A549 (cell line): ENCODE data around the gene INPP5F. TPM values are rescaled to one million over a fixed set of nuclear protein-coding genes. Genes with fewer than 3 reads are reported as not detected.

ENCODE experiments used
- ATAC-seq, 2 experiments: fragments of 200-7000 bp in 1 of 2; fragments of >200 bp in 1 of 2; cut with Nextera tagmentation in 1 of 2; cut with Tn5 transposase in 1 of 2; 3 replicates each; pipeline versions ENCODE4 v1.8.0 to v1.9.1; 2018 to 2020; ENCODE audit warnings: mild to moderate bottlenecking in 1 of 2, moderate library complexity in 1 of 2
- CTCF ChIA-PET: fragments of 300-600 bp; sonication (Branson Sonifier 250); formaldehyde crosslinking; extraction: SDS; loops from one replicate; lab custom pipeline; 2021; ENCODE audit warnings: antibody characterized with exemption, inconsistent platforms; lab: Yijun Ruan, JAX
- POLR2A ChIA-PET: fragments of 350-600 bp; formaldehyde crosslinking; extraction: SDS; loops from one replicate; lab custom pipeline; 2021; ENCODE audit warnings: antibody characterized with exemption, inconsistent platforms; lab: Yijun Ruan, JAX
- DNase-seq, 2 experiments: peaks; one replicate each; pipeline versions ENCODE4 v3.0.0 to v3.0.0-alpha.2; 2011 to 2016; ENCODE audit warnings: low read depth in 1 of 2, low spot score in 1 of 2
- FAIRE-seq: peaks from 2 replicates; lab custom pipeline; 2011; peaks lifted over from hg19 to GRCh38; lab: Jason Lieb, UNC
- H3K27ac ChIP-seq, 2 experiments: fragments of >200 bp; sonication (Bioruptor Twin); formaldehyde crosslinking; 3 replicates each; pipeline ENCODE4 v1.5.1; 2016 to 2017
- H3K4me1 ChIP-seq: fragments of >200 bp; sonication (Bioruptor Twin); formaldehyde crosslinking; 3 replicates; pipeline ENCODE4 v1.6.1; 2016
- H3K4me2 ChIP-seq: fragments of >200 bp; sonication (Bioruptor Twin); formaldehyde crosslinking; 3 replicates; pipeline ENCODE4 v1.6.1; 2016
- H3K4me3 ChIP-seq: fragments of >200 bp; sonication (Bioruptor Twin); formaldehyde crosslinking; 3 replicates; pipeline ENCODE4 v1.5.1; 2016
- H3K9me3 ChIP-seq: fragments of >200 bp; sonication (Bioruptor Twin); formaldehyde crosslinking; 3 replicates; pipeline ENCODE4 v1.6.1; 2016
- BHLHE40 ChIP-seq: IDR thresholded peaks from 2 replicates; pipeline ENCODE4 v1.6.1; 2012; ENCODE audit warnings: low read depth, low read length, inconsistent platforms
- CBX2 ChIP-seq: fragments of 200-600 bp; sonication (generic); IDR thresholded peaks from 2 replicates; pipeline ENCODE4 v1.6.1; 2016; ENCODE audit warnings: low read depth, mild to moderate bottlenecking, borderline replicate concordance
- CBX8 ChIP-seq: fragments of 200-600 bp; sonication (generic); IDR thresholded peaks from 2 replicates; pipeline ENCODE4 v1.6.1; 2016
- CHD4 ChIP-seq: fragments of 200-600 bp; sonication (generic); IDR thresholded peaks from 2 replicates; pipeline ENCODE4 v1.6.1; 2016; ENCODE audit warnings: antibody characterized with exemption, mild to moderate bottlenecking, borderline replicate concordance
- EHF ChIP-seq: fragments of 250-450 bp; sonication (Bioruptor Pico); IDR thresholded peaks from 2 replicates; pipeline ENCODE4 v1.5.0; 2020; ENCODE audit warnings: mild to moderate bottlenecking
- EP300 ChIP-seq, 2 experiments: fragments of >200 bp; sonication (Bioruptor Twin); formaldehyde crosslinking; IDR thresholded peaks; 2 replicates in 1 of 2; 3 replicates in 1 of 2; pipeline ENCODE4 v1.6.1; 2016 to 2017
- ESRRA ChIP-seq: fragments of 150-350 bp; IDR thresholded peaks from 2 replicates; pipeline ENCODE4 v1.6.1; 2014; ENCODE audit warnings: mild to moderate bottlenecking, low read length, borderline replicate concordance
- HOXA7 ChIP-seq: fragments of 250-450 bp; sonication (Bioruptor Pico); IDR thresholded peaks from 2 replicates; pipeline ENCODE4 v1.5.0; 2020; ENCODE audit warnings: mild to moderate bottlenecking, moderate library complexity
- KDM5A ChIP-seq: fragments of 200-600 bp; sonication (generic); IDR thresholded peaks from 2 replicates; pipeline ENCODE4 v1.6.1; 2016; ENCODE audit warnings: antibody characterized with exemption, mild to moderate bottlenecking
- MYC ChIP-seq: IDR thresholded peaks from 2 replicates; pipeline ENCODE4 v1.6.1; 2012; ENCODE audit warnings: mild to moderate bottlenecking, inconsistent platforms, low read length, improper control_type of control experiment, borderline replicate concordance
- NFE2L2 ChIP-seq: fragments of 150-350 bp; conservative IDR thresholded peaks from 2 replicates; pipeline ENCODE4 v1.6.1; 2014; ENCODE audit warnings: low read length
- RARB ChIP-seq: fragments of 250-450 bp; sonication (Bioruptor Pico); IDR thresholded peaks from 2 replicates; pipeline ENCODE4 v1.8.0; 2021; ENCODE audit warnings: mild to moderate bottlenecking, moderate library complexity
- RFX5 ChIP-seq: fragments of 450-650 bp; IDR thresholded peaks from 2 replicates; pipeline ENCODE4 v1.7.1; 2014; ENCODE audit warnings: antibody characterized with exemption, mild to moderate bottlenecking, moderate library complexity
- SMC3 ChIP-seq: fragments of >200 bp; sonication (Bioruptor Twin); formaldehyde crosslinking; IDR thresholded peaks from 3 replicates; pipeline ENCODE4 v1.6.1; 2018; ENCODE audit warnings: inconsistent platforms
- TP53 ChIP-seq: fragments of 250-450 bp; sonication (Bioruptor Pico); IDR thresholded peaks from 2 replicates; pipeline ENCODE4 v1.5.0; 2021; ENCODE audit warnings: mild to moderate bottlenecking, moderate library complexity
- WGBS: methylation state at CpG from one replicate; pipeline ENCODE4 v1.1.6; 2017; ENCODE audit errors: missing lambda C conversion rate; 5-methylcytosine and 5-hydroxymethylcytosine counted together
- polyA plus RNA-seq, 4 experiments: library from polyadenylated mRNA; depleted of rRNA in 3 of 4; stranded (reverse); fragments of >200 nt; fragmentation: RNase III in 1 of 4; extraction: RNeasy Plus Mini Kit Qiagen cat#74134 plus additional on column Dnase treatment in 1 of 4; gene quantifications; 2 replicates in 3 of 4; 3 replicates in 1 of 4; pipeline ENCODE4 v1.2.3, GENCODE V29; 2011 to 2017
- TF ChIP-seq, protein P1 (sequence below): fragments of 250-450 bp; sonication (Bioruptor Pico); IDR thresholded peaks from 2 replicates; pipeline ENCODE4 v1.5.0; 2020; ENCODE audit warnings: low read depth, mild to moderate bottlenecking, moderate library complexity
- TF ChIP-seq, protein P2 (sequence below): IDR thresholded peaks from 2 replicates; pipeline ENCODE4 v1.6.1; 2012
- TF ChIP-seq, protein P3 (sequence below): fragments of 250-450 bp; sonication (Bioruptor Pico); IDR thresholded peaks from 2 replicates; pipeline ENCODE4 v1.5.0; 2021; ENCODE audit warnings: mild to moderate bottlenecking, moderate library complexity, borderline replicate concordance

Gene INPP5F
- polyA plus RNA-seq, 2 of the 4 experiments (the other 2 are of a cell fraction): 5.6 to 7.7 TPM

DNA sequence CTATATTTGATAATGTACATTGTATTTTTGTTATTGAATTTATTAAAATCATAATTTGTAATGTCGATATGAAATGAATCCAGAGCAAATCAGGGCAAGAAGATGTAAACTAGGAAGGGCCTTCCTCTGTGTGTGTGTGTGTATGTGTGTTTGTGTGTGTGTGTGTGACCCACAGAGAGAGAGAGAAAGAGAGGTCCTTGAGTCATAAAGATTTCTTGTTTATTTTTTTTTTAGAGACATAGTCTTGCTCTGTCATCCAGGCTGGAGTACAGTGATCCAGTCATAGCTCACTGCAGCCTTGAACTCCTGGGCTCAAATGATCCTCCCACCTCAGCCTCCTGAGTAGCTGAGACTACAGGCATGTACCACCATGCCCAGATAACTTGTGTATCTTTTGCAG, 50.7 kb downstream of the INPP5F start (continued):
- no peak for TF ChIP-seq RFX5
- no peak for TF ChIP-seq BHLHE40
- TF ChIP-seq TP53 (CRISPR knock-in tag): no peak

DNA sequence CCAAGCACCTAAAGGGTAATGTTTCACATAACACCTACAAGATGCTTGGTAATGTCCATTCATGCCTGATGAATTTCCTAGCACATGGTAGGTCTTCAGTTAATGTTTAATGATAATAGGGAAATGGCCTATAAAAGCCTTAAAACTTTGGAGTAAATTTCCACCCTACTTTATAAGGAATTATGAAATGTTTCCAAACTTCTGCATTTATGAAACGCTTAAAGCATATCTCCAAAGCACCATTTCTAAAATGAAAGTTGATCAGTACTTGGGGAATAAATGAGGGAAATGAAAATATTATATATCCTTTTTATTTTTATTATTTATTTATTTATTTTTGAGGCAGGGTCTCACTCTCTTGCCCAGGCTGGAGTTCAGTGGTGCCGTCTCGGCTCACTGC, 51.8 kb downstream of the INPP5F start:
- ChIA-PET POLR2A (no interaction called here), CTCF (interaction anchor here (0.6 kb wide), 1 partner anchor 42 kb away, joined by 3 read pairs; no protein-coding TSS in a partner anchor)
- Histone ChIP-seq H3K4me2 (no peak overlapping the region), H3K4me1 (no peaks in the 10 kb centered on the region), H3K27ac (no peak overlapping the region)
- no peak for ATAC-seq
- no peak for FAIRE-seq
- no peak for DNase-seq
- TF ChIP-seq ESRRA (no peak), MYC (no peak)
- TF ChIP-seq, all 56 proteins: peak for 0
- WGBS: 96% methylated on average over 3 of the region's 3 CpGs
- no peak overlapping the region for H3K4me3 ChIP-seq
- no peaks in the 10 kb centered on the region for H3K9me3 ChIP-seq

DNA sequence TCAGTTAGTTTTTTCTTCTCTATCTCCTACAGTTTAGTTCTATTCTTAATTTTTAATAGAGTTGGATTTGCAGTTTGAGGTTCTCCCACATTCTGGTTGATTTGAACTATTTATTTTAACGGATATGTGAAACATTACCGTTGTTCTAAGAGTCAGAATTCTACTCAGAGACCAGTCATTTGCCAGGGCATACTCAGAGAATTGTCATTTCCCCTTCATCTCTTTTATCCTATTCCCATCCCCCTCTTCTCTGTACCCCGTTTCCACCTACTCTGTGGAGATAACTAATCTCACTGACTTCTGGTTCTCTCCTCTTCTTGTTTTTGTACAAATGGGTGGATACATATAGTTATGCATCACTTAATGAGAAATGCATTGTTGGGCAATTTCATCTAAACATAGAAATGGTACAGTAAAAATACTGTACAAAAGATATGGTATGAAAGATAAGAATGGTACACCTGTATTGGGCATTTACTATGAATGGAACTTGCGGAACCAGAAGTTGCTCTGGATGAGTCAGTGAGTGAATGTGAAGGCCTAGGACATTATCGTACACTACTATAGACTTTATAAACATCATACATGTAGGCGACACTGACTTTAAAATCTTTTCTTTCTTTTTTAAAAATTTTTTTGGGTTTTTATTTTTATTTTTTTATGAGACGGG, 53.1 kb downstream of the INPP5F start:
- Histone ChIP-seq H3K9me3 (no peaks in the 10 kb centered on the region), H3K4me2 (no peak overlapping the region), H3K4me3 (no peak overlapping the region), H3K4me1 (no peaks in the 10 kb centered on the region), H3K27ac (no peak overlapping the region)
- ATAC-seq (no peak), DNase-seq (no peak), FAIRE-seq (no peak)
- TF ChIP-seq EP300 (IDR thresholded peaks at IDR 0.05): no peak
- TF ChIP-seq ESRRA: no peak
- TF ChIP-seq KDM5A: no peak
- TF ChIP-seq CBX2: no peak
- TF ChIP-seq BHLHE40: no peak
- TF ChIP-seq MYC: no peak
- no peak for TF ChIP-seq HOXA7 (CRISPR knock-in tag)
- TF ChIP-seq, protein P1, sequence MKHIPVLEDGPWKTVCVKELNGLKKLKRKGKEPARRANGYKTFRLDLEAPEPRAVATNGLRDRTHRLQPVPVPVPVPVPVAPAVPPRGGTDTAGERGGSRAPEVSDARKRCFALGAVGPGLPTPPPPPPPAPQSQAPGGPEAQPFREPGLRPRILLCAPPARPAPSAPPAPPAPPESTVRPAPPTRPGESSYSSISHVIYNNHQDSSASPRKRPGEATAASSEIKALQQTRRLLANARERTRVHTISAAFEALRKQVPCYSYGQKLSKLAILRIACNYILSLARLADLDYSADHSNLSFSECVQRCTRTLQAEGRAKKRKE (CRISPR knock-in tag): no peak
- TF ChIP-seq RARB: no peak
- POLR2A ChIA-PET: no interaction called here
- CTCF ChIA-PET: no interaction called here
- 89% methylated on average over 7 of the region's 7 CpGs for WGBS

DNA sequence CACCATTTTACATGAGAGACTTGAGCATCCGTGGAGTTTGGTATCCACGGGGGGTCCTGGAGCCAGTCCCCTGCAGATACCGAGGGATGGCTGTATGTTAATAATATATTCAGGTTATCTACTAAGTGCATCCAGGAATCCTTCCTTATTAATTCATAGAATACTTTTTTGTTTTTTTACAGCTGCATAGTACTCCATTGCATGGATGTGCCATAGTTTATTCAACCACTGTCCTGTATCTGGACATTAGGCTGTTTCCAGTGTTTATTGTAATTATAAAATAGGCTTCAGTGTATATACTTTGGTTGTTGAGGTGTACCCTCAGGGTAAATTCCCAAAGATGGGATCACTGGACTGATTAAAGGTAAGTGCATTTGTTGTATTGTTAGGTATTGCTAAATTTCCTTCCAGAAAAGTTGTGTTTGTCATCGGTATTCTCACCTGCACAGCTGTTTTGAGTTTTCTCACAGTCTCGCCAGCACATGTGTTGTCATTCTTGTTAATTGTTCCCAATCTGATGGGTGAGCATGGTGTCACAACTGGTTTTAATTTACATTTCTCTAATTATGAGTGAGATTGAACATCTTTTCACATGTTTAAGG, 55.1 kb downstream of the INPP5F start:
- TF ChIP-seq, protein P2, sequence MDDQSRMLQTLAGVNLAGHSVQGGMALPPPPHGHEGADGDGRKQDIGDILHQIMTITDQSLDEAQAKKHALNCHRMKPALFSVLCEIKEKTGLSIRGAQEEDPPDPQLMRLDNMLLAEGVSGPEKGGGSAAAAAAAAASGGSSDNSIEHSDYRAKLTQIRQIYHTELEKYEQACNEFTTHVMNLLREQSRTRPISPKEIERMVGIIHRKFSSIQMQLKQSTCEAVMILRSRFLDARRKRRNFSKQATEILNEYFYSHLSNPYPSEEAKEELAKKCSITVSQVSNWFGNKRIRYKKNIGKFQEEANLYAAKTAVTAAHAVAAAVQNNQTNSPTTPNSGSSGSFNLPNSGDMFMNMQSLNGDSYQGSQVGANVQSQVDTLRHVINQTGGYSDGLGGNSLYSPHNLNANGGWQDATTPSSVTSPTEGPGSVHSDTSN: no peak
- 80% methylated on average over 5 of the region's 5 CpGs for WGBS
- ChIA-PET CTCF (interaction anchor here (2.2 kb wide), 1 partner anchor 30 kb away, joined by 5 read pairs; no protein-coding TSS in a partner anchor), POLR2A (no interaction called here)
- Histone ChIP-seq H3K4me3 (no peak overlapping the region), H3K4me1 (peaks cover 17% of the 10 kb centered on the region), H3K27ac (no peak overlapping the region), H3K4me2 (no peak overlapping the region), H3K9me3 (no peaks in the 10 kb centered on the region)
- ATAC-seq (no peak), DNase-seq (no peak), FAIRE-seq (no peak)

DNA sequence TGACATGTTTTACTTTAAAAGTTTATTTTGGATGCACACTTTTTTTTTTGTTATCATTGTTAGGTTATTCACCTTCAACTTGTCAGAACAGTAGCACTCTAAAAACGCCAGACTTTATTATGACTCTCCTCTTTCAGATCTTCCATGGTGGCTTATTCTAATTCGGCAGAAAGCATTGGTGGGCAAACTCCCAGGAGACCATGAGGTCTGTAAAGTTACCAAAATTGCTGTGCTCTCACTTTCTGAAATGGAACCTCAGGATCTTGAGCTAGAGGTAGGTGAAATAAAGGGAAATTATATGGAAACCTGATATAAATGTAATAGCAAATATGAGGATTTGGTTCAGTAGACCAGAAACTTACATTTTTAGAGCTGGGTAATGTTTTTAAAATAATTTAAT, 55.6 kb downstream of the INPP5F start:
- ChIA-PET CTCF (interaction anchor here (2.2 kb wide), 1 partner anchor 31 kb away, joined by 5 read pairs; no protein-coding TSS in a partner anchor), POLR2A (no interaction called here)
- Histone ChIP-seq H3K4me2 (no peak overlapping the region), H3K27ac (no peak overlapping the region), H3K4me3 (no peak overlapping the region), H3K4me1 (peaks cover 22% of the 10 kb centered on the region), H3K9me3 (no peaks in the 10 kb centered on the region)
- FAIRE-seq (no peak), ATAC-seq (no peak), DNase-seq (no peak)
- WGBS: 69% methylated on average over 2 of the region's 2 CpGs
- TF ChIP-seq NFE2L2 (no peak), CBX2 (no peak), MYC (no peak), CBX8 (no peak), CHD4 (no peak), SMC3 (no peak), EHF (CRISPR knock-in tag) (no peak)
- TF ChIP-seq, protein P3, sequence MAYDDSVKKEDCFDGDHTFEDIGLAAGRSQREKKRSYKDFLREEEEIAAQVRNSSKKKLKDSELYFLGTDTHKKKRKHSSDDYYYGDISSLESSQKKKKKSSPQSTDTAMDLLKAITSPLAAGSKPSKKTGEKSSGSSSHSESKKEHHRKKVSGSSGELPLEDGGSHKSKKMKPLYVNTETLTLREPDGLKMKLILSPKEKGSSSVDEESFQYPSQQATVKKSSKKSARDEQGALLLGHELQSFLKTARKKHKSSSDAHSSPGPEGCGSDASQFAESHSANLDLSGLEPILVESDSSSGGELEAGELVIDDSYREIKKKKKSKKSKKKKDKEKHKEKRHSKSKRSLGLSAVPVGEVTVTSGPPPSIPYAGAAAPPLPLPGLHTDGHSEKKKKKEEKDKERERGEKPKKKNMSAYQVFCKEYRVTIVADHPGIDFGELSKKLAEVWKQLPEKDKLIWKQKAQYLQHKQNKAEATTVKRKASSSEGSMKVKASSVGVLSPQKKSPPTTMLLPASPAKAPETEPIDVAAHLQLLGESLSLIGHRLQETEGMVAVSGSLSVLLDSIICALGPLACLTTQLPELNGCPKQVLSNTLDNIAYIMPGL: no peak
- TF ChIP-seq, protein P2: no peak
